ENCODE data around the gene DAB1.

DAB1 gene

GRCh38 chr1:57464756-57465155, 40.9 kb upstream of the DAB1 start:
- no peak overlapping the region for H3K4me3 ChIP-seq (ENCODE audit: control insufficient read depth, low read depth, low read length)
- DNase-seq (ENCODE audit: low read depth): no peak
- TF ChIP-seq, protein P1, sequence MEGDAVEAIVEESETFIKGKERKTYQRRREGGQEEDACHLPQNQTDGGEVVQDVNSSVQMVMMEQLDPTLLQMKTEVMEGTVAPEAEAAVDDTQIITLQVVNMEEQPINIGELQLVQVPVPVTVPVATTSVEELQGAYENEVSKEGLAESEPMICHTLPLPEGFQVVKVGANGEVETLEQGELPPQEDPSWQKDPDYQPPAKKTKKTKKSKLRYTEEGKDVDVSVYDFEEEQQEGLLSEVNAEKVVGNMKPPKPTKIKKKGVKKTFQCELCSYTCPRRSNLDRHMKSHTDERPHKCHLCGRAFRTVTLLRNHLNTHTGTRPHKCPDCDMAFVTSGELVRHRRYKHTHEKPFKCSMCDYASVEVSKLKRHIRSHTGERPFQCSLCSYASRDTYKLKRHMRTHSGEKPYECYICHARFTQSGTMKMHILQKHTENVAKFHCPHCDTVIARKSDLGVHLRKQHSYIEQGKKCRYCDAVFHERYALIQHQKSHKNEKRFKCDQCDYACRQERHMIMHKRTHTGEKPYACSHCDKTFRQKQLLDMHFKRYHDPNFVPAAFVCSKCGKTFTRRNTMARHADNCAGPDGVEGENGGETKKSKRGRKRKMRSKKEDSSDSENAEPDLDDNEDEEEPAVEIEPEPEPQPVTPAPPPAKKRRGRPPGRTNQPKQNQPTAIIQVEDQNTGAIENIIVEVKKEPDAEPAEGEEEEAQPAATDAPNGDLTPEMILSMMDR (conservative IDR thresholded peaks at IDR 0.05; ENCODE audit: control insufficient read depth, insufficient read depth, low read depth, low read length): no peak

DNA sequence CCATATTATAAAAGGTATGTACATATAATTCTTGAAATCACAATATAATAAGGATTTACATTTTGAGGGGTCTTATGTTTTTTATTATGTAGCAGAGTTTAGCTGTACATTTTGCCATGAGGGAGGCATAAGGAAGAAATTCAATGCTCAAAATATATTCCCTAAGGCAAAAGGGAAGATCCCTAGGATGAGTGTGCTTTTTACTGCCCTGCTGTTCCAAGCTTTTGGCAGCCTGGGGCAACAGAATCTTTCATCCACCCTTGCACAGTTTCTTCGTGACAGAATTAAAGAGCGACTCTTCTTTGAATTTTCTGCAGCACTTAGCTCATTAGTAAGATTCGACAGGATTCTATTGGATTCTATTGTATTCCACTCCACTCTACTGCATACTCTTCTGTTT, 39.5 kb upstream of the DAB1 start:
- H3K4me3 ChIP-seq (ENCODE audit: control insufficient read depth, low read depth, low read length): no peak overlapping the region
- TF ChIP-seq, protein P1 (conservative IDR thresholded peaks at IDR 0.05; ENCODE audit: control insufficient read depth, insufficient read depth, low read depth, low read length): no peak
- no peak for DNase-seq (ENCODE audit: low read depth)

- H3K4me3 ChIP-seq (ENCODE audit: control insufficient read depth, low read depth, low read length): no peak overlapping the region
- TF ChIP-seq, protein P1 (conservative IDR thresholded peaks at IDR 0.05; ENCODE audit: control insufficient read depth, insufficient read depth, low read depth, low read length): no peak
- DNase-seq (ENCODE audit: low read depth): no peak
Measured at GRCh38 chr1:57461405-57461804, 37.5 kb upstream of the DAB1 start.

GRCh38 chr1:57451516-57451915, 27.7 kb upstream of the DAB1 start:
- TF ChIP-seq, protein P1 (conservative IDR thresholded peaks at IDR 0.05; ENCODE audit: control insufficient read depth, insufficient read depth, low read depth, low read length): no peak
- no peak for DNase-seq (ENCODE audit: low read depth)
- no peak overlapping the region for H3K4me3 ChIP-seq (ENCODE audit: control insufficient read depth, low read depth, low read length)

DNA sequence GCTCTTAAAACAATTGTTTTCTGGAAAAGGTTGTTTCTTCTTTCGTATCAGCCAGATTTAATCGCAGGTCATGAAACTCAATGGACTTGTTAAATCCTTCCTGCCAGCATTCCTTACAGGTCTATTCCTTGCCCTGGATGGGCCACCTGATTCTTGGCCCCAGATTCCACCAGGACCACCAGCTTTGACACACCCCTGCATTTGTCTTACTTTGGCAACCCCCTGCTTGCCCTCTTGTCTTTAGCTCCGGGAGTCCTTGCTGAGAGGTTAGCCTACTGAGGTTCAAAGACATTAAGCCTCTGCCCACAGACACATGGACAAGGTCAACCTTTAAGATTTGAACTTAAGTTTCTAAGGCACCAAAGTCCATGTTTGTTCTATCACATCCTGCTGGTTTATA, 27.1 kb upstream of the DAB1 start:
- TF ChIP-seq, protein P1 (conservative IDR thresholded peaks at IDR 0.05; ENCODE audit: control insufficient read depth, insufficient read depth, low read depth, low read length): no peak
- H3K4me3 ChIP-seq (ENCODE audit: control insufficient read depth, low read depth, low read length): no peak overlapping the region
- no peak for DNase-seq (ENCODE audit: low read depth)

DNA sequence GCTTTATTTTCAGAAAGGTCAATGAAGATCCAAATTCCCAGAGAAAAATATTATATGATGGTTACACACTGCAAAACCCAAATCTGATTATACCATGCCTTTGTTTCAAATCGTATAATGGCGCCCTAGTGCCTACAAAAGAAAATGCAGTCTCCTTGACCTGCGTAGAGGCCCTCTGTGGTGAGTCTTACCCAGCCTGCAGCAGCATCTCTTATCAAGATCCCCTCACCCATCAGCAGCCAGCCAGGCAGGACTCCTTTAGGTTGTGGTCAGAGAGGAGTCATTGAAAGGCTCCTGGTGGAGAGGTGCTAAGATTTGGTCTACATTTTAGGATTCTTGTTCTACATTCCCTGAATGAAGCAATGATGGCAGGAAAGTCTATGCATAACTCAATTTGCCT, 23.7 kb upstream of the DAB1 start:
- no peak for DNase-seq (ENCODE audit: low read depth)
- H3K4me3 ChIP-seq (ENCODE audit: control insufficient read depth, low read depth, low read length): no peak overlapping the region
- TF ChIP-seq, protein P1 (conservative IDR thresholded peaks at IDR 0.05; ENCODE audit: control insufficient read depth, insufficient read depth, low read depth, low read length): no peak

DNA sequence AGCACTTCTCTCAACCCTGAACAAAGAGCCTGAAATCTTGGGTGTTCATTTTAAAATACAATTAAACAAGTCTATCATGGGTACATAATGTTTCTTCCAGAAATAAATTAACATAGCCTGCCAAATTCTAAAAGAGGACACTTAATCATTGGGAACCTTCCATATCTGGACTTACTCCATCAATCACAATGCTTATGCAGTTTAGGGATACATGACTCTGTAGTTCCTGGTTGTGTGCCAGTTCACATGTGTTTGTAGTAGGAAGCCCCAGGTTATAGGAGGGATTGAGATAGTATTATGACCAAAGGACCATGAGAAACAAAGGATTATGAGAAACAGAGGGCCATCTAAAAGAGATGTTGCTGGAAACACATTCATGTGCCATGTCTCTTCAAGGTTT, 19.1 kb upstream of the DAB1 start:
- H3K4me3 ChIP-seq (ENCODE audit: control insufficient read depth, low read depth, low read length): no peak overlapping the region
- TF ChIP-seq, protein P1 (conservative IDR thresholded peaks at IDR 0.05; ENCODE audit: control insufficient read depth, insufficient read depth, low read depth, low read length): no peak
- DNase-seq (ENCODE audit: low read depth): no peak
